ENCODE results near the gene PRG2.

The PRG2 gene

DNA sequence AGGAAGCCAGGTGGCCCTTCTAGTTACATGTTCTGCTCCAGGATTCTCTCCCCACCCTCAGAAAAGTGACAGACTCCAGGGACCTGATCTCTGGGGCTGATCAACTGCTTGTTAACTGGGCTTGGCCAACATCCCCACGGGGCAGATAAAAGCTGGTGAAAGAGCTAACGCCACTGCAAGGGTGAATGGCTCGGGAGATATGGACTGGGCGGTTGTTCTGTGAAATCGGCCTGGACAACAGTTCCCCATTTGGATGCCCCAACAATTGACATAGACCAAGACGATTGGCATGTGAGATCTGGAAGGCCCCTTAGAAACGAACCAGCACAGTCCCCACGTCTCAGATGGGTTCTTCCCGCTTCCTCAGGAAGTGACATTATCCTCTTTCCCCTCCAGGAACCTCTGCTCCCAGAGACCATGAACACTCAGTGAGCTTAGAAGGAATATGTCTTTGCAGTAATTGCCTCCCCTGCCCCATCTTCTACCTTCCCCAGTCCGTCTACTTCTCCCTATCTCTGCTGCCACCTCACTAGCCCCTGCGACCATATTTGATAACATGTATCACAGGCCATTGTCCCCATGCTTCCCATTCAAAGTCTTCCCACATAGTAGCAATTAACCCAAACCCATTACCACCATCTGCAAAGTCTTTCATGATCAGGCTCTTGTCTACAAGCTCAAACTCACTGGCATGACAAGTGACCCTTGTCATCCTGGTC lies 5.6 kb upstream of the PRG2 start:
- TF ChIP-seq POLR2AphosphoS5 (IDR thresholded peaks at IDR 0.05; ENCODE audit: low read depth, low read length) = no peak
- TF ChIP-seq SIN3A (IDR thresholded peaks at IDR 0.05; ENCODE audit: borderline replicate concordance, insufficient read depth, low read length) = no peak

DNA sequence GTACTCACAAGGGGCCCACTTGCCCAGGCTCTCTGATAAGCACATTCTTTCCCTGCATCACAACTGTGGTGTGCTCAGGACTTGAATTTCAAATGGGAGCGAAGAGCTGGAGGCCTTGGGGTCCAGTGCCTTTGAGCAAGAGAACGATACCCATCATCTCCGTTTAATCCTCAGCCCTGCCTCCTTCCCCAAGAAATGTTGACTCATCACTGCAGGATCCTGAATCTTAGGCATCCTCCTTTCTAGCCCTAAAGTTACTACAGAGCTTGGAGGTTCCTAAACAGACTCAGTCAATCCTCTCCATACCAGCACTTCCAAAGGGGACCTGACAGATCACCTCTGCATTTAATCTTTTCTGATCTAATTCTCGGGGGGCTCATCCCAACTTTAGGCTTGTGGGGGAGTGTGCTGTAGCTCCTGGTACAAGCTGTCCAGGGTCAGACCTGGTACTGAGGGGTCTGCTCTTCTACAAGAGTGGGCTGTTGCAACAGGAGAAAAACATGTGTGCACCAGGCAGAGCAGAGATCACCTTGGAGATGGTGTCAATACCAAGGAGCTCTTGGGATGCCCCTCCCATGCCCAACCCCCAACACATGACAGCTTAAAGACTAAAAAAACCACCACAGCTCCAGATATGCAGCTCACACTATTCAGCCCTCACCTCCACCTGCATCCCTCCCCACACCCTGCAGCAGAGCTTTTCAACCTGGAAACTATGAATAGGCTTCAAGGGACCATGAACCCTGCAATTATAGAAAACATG lies 3.9 kb upstream of the PRG2 start:
- TF ChIP-seq FOXP2 (optimal IDR thresholded peaks at IDR 0.05; ENCODE audit: borderline replicate concordance, extremely low read depth, extremely low read length, insufficient read depth) (no peak), TAF1 (IDR thresholded peaks at IDR 0.05; ENCODE audit: borderline replicate concordance, insufficient read depth, low read length) (no peak), POLR2AphosphoS5 (IDR thresholded peaks at IDR 0.05; ENCODE audit: low read depth, low read length) (no peak), SIN3A (IDR thresholded peaks at IDR 0.05; ENCODE audit: borderline replicate concordance, insufficient read depth, low read length) (no peak)
- TF ChIP-seq, protein P1, sequence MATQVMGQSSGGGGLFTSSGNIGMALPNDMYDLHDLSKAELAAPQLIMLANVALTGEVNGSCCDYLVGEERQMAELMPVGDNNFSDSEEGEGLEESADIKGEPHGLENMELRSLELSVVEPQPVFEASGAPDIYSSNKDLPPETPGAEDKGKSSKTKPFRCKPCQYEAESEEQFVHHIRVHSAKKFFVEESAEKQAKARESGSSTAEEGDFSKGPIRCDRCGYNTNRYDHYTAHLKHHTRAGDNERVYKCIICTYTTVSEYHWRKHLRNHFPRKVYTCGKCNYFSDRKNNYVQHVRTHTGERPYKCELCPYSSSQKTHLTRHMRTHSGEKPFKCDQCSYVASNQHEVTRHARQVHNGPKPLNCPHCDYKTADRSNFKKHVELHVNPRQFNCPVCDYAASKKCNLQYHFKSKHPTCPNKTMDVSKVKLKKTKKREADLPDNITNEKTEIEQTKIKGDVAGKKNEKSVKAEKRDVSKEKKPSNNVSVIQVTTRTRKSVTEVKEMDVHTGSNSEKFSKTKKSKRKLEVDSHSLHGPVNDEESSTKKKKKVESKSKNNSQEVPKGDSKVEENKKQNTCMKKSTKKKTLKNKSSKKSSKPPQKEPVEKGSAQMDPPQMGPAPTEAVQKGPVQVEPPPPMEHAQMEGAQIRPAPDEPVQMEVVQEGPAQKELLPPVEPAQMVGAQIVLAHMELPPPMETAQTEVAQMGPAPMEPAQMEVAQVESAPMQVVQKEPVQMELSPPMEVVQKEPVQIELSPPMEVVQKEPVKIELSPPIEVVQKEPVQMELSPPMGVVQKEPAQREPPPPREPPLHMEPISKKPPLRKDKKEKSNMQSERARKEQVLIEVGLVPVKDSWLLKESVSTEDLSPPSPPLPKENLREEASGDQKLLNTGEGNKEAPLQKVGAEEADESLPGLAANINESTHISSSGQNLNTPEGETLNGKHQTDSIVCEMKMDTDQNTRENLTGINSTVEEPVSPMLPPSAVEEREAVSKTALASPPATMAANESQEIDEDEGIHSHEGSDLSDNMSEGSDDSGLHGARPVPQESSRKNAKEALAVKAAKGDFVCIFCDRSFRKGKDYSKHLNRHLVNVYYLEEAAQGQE (IDR thresholded peaks at IDR 0.05; ENCODE audit: insufficient read depth in 1 of 2, low read depth in 2 of 2, low read length in 2 of 2) = no peak

DNA sequence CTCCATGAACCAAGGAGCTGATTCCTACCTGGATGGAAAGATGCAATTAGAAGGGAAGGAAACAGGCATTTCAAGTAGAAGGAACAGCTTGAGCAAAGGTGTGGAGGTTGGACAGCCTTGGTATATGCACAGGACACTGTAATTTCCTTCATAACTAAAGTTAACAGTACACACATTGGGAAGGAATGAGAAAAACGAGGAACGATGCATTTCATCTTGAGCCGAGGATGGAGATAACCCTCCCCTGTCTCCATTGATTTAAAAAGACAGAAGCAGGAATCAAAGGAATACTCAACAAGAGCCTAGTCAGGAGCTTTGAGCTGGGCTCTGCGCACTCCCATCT lies 2.3 kb upstream of the PRG2 start:
- TF ChIP-seq POLR2AphosphoS5 (IDR thresholded peaks at IDR 0.05; ENCODE audit: low read depth, low read length) (no peak), TAF1 (IDR thresholded peaks at IDR 0.05; ENCODE audit: borderline replicate concordance, insufficient read depth, low read length) (no peak)

DNA sequence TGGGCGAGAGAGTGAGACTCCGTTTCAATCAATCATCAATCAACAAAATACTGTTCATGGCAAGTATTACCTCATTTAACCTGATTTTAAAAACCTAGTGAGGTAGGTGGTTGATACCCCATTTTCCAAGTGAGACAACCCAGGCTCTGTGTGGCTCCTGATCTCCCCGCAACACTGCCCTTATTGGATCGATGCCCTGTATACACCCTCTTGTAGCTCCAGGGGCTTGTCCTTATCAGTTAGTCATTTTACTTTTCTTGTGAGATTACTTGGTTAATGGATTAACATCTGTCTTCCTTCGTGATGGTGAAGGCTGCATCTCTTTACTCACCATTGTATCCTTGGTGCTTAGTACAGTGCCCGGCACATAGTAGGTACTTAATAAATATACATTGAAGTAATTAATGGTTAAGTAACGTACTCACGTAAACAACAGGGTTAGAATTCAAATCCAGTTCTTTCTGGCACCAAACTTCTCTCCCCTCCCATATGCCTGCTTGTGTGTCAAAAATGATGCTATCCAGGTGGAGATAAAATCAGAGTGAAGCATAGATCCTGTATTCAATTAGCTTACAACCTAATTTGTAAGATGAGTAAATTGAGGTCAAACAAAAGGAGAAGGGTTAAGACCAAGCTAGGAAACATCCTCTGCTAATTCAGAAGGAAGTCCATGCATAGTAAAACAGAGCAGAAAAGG lies 1.8 kb upstream of the PRG2 start:
- TF ChIP-seq FOXP2 (optimal IDR thresholded peaks at IDR 0.05; ENCODE audit: borderline replicate concordance, extremely low read depth, extremely low read length, insufficient read depth) (no peak), TAF1 (IDR thresholded peaks at IDR 0.05; ENCODE audit: borderline replicate concordance, insufficient read depth, low read length) (no peak), POLR2AphosphoS5 (IDR thresholded peaks at IDR 0.05; ENCODE audit: low read depth, low read length) (no peak), SIN3A (IDR thresholded peaks at IDR 0.05; ENCODE audit: borderline replicate concordance, insufficient read depth, low read length) (no peak)
- TF ChIP-seq, protein P1 (IDR thresholded peaks at IDR 0.05; ENCODE audit: insufficient read depth in 1 of 2, low read depth in 2 of 2, low read length in 2 of 2) = no peak

DNA sequence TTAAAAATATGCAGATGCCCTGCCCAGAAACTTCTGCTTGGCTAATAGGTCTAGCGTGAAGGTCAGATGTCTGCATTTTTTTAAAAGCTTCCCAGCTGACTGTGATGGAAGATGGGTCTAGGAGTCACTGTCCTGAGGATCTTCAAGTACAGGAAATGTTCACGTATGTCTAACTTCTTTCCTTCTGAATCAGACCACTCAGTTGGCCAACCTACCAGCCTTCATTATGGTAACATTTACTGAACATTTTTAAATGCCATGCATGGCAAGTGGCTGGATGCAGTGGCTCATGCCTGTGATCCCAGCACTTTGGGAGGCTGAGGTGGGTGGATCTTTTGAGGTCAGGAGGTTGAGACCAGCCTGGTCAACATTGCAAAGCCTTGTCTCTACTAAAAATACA lies 1.1 kb upstream of the PRG2 start:
- no peak for TF ChIP-seq FOXP2 (optimal IDR thresholded peaks at IDR 0.05; ENCODE audit: borderline replicate concordance, extremely low read depth, extremely low read length, insufficient read depth)

DNA sequence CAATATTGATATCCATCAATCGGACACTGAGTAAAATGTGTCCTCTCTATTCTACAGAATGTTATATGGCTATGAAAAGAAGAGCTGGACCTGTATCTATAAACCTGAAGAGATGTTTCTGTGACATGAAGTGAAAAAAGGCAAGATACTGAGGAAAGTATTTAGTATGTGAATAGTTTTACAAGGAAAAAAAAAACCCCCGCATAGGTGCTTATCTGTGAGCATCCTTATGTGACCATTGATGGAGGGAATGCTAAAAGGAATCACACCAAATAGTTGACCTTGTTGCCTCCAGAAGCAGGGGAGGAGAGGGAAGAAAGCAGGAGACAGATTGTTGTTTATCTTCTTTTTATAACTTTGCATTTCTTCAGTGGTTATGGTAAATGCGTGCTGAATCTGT lies 661 bp upstream of the PRG2 start:
- TF ChIP-seq FOXP2 (optimal IDR thresholded peaks at IDR 0.05; ENCODE audit: borderline replicate concordance, extremely low read depth, extremely low read length, insufficient read depth) = no peak
- TF ChIP-seq POLR2AphosphoS5 (IDR thresholded peaks at IDR 0.05; ENCODE audit: low read depth, low read length) = no peak
- TF ChIP-seq, protein P1 (IDR thresholded peaks at IDR 0.05; ENCODE audit: insufficient read depth in 1 of 2, low read depth in 2 of 2, low read length in 2 of 2) = no peak
- no peak for TF ChIP-seq SIN3A (IDR thresholded peaks at IDR 0.05; ENCODE audit: borderline replicate concordance, insufficient read depth, low read length)
- TF ChIP-seq TAF1 (IDR thresholded peaks at IDR 0.05; ENCODE audit: borderline replicate concordance, insufficient read depth, low read length) = no peak
